Measurements from ENCODE around the gene GRIP1.
"Not testable (repeated sequence)": the region's sequence is repeated elsewhere in the genome, so short reads cannot be mapped to it uniquely, and the experiment has no call there.

The GRIP1 gene

GRCh38 chr12:66541426-66541825, 137.4 kb downstream of the GRIP1 start:
- DNase-seq (ENCODE audit: low spot score) (no peak), FAIRE-seq (no peak)

- no peak for DNase-seq (ENCODE audit: low spot score)
- FAIRE-seq = no peak
These were observed 139.4 kb downstream of the GRIP1 start for GRCh38 chr12:66539431-66539830.

- DNase-seq (ENCODE audit: low spot score) (no peak), FAIRE-seq (no peak)
These were observed 139.9 kb downstream of the GRIP1 start for GRCh38 chr12:66538970-66539369.

- DNase-seq (ENCODE audit: low spot score) = no peak
- FAIRE-seq = no peak
These were observed 141.0 kb downstream of the GRIP1 start for GRCh38 chr12:66537876-66538275.

- no peak for DNase-seq (ENCODE audit: low spot score)
- no peak for FAIRE-seq
These were observed 145.1 kb downstream of the GRIP1 start for GRCh38 chr12:66533767-66534166.

- no peak for FAIRE-seq
- DNase-seq (ENCODE audit: low spot score) = no peak
These were observed 147.1 kb downstream of the GRIP1 start for GRCh38 chr12:66531766-66532165.

DNA sequence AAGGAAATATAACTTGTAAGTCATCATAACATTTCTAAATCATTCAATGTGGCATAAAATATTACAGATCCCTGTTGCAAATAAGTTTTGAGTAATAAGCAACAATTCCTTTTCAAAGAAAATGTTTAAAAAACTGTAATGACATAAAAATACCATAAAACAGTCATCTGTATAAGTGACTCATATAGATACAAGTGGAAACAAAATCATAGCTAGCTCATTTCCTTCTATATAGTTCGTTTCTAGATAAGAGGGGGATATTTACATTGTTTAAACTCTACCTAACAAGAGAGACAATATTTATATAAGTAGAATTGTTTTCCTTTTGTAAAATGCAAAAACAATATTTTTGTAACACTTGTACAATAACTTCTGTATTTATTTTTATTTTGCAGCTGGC, 148.9 kb downstream of the GRIP1 start:
- FAIRE-seq = no peak
- no peak for DNase-seq (ENCODE audit: low spot score)

DNA sequence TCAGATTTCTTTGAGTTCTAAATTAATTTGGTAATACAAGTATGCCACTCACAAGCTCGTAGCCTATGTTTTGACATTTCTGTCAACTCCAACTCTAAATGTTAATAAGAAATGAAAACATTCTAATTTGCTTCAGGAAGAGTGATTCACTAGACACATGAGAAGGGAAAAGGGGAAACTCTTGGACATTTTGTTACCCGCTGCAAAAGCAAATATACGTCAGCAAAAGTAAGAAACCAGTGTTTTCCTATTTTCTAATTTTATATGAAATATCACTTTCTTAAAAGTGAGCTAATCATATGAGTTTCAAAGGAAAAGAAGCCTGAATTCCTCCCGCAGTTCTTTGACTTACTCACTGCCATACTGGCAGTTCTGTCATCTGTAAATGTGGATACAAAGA, 162.3 kb downstream of the GRIP1 start:
- DNase-seq (ENCODE audit: low spot score) (no peak), FAIRE-seq (no peak)

GRCh38 chr12:66516133-66516532, 162.7 kb downstream of the GRIP1 start:
- FAIRE-seq = no peak
- DNase-seq (ENCODE audit: low spot score) = no peak

GRCh38 chr12:66514581-66514980, 164.3 kb downstream of the GRIP1 start:
- DNase-seq (ENCODE audit: low spot score) = peak; percentile 21
- peak; percentile 75 for FAIRE-seq

DNA sequence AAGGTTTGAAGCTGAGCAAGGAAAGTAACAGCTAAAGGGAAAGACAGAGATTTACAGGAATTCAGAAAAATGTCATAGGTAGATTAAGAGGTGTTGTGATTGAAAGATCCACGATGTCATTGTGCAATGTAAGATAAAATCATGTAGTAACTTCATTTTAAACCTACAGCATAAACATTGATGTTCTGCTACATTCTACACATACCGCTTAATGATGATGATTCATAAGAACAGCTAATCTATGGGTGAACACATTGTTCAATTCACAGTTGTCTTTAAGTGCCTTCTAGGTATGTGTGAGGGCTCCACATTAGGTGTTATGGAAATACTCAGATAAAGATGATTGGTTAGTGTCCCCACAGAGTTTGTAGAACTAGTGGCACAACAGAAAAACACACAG, 170.9 kb downstream of the GRIP1 start:
- FAIRE-seq = no peak
- no peak for DNase-seq (ENCODE audit: low spot score)

DNA sequence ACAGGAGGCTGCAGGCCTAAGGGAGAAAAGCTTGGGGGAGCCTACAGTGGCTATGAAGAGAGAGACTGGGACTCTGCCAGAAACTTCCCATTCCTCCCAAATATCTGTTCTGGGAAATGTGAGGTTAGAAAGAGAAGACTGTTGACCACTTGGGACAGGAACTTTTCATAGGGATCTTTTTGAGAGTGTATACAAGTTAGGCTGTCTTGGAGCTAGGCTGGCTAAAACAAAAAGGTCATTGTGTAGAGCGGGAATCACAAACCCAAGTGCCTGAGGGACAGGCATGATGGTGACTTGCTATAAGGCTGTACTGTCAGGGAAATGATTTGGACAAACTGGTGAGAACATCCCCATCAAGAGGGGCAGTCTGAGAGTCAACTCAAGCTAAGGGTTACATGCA, 175.1 kb downstream of the GRIP1 start:
- DNase-seq (ENCODE audit: low spot score) (no peak), FAIRE-seq (no peak)

DNA sequence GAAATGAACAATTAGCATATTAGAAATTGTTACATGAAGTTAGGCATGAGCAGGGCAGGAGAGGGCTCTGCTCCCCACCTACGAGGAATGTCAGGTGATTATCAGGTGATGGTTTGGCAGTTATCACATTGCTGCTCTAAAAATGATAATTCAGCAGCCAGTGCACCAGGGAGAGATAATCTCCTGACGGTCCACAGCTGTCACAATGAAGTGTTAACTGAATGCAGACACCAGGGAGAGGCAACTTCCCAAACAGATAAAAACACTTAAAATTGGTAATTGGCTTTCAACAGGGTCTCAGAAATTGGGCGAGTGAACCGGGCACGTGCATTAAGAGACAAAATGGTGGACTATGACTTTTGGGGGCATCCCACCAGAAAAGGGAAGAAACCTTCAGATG, 176.0 kb downstream of the GRIP1 start:
- FAIRE-seq (no peak), DNase-seq (ENCODE audit: low spot score) (no peak)

DNA sequence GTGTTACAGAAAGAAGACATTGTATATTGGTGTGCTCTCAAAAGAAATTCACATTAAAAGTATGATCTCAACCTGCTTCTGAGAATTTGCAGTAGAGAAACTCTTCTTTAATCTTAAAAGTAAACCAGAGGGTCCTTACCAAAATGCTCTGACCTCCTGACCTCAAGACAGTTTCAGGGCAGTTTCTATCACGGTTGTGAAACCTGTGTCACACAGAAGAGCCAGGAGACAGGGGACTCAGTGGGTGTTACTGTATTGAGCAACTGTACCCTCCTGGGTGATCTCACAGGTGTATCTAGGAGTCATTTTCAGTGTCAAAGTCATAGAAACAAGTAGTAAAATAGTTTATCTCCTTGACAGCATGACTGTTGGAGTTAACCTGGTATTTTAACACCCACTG, 178.0 kb downstream of the GRIP1 start:
- DNase-seq (ENCODE audit: low spot score) (no peak), FAIRE-seq (no peak)

GRCh38 chr12:66500091-66500490, 178.8 kb downstream of the GRIP1 start:
- FAIRE-seq (no peak), DNase-seq (ENCODE audit: low spot score) (no peak)

GRCh38 chr12:66499000-66499399, 179.9 kb downstream of the GRIP1 start:
- no peak for FAIRE-seq

DNA sequence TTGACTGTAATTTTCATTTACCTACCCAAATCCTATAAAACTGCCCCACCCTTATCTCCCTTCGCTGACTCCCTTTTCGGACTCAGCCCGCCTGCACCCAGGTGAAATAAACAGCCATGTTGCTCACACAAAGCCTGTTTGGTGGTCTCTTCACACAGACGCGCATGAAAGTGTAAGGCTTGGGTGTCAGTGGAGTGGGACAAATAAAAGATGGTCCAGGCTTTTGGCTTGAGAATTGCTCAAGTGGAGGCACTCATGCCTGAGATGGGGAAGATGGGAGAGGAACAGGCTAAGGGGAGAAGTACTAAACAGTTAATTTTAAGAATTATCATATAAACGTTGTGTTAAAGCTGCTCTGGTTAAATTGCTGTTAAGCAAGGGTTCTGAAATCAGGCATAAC, 180.8 kb downstream of the GRIP1 start:
- FAIRE-seq; DNase-seq (ENCODE audit: low spot score): not testable (repeated sequence)

More at GRCh38 chr12:66499000-66499399, 179.9 kb downstream of the GRIP1 start:
- DNase-seq (ENCODE audit: low spot score) = no peak

GRCh38 chr12:66497008-66497897, 181.6 kb downstream of the GRIP1 start:
- no peak for FAIRE-seq

GRCh38 chr12:66496595-66496994, 182.3 kb downstream of the GRIP1 start:
- FAIRE-seq (no peak), DNase-seq (ENCODE audit: low spot score) (no peak)

More at GRCh38 chr12:66497008-66497897, 181.6 kb downstream of the GRIP1 start:
- DNase-seq (ENCODE audit: low spot score) = no peak

DNA sequence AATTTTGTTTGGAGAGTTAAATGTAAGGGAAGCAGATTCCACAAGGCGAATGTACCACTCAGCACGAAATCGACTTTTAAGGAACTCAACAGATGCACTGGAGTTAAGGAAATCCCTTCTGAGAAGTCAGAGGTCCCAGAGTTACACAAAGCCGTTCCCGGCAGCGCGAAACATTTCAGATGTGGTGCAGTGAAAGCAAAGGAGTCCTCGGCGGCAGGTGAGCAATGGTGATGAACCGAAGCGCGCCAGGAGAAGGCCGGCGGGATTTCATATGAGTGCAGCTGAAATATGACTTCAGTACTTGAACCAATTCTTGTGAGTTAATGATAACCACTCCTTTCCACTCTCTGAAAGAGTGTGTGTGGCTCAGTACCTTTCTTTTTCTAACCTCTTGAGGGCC, 183.2 kb downstream of the GRIP1 start:
- DNase-seq (ENCODE audit: low spot score) (no peak), FAIRE-seq (no peak)

- DNase-seq (ENCODE audit: low spot score) (no peak), FAIRE-seq (no peak)
These were observed 185.1 kb downstream of the GRIP1 start for GRCh38 chr12:66493819-66494218.

GRCh38 chr12:66491853-66492252, 187.0 kb downstream of the GRIP1 start:
- FAIRE-seq = no peak
- DNase-seq (ENCODE audit: low spot score) = no peak
